Osteoblast (primary cell): ENCODE results near the gene ATIC. TPM values are rescaled to one million over a fixed set of nuclear protein-coding genes. Genes with fewer than 3 reads are reported as not detected.

Source experiments
- DNase-seq: peaks from one replicate; pipeline ENCODE4 v3.0.0; 2011; ENCODE audit warnings: low spot score, mixed read lengths; ENCODE audit not compliant: insufficient read length; ENCODE audit errors: missing footprints
- H2AFZ ChIP-seq: 2 replicates; pipeline ENCODE4 v1.6.0; 2011; ENCODE audit warnings: mild to moderate bottlenecking, low read length
- H3K27ac ChIP-seq: 2 replicates; pipeline ENCODE4 v1.5.1; 2011; ENCODE audit warnings: mild to moderate bottlenecking, low read depth, low read length, moderate library complexity
- H3K27me3 ChIP-seq: 2 replicates; pipeline ENCODE4 v1.6.0; 2012; ENCODE audit warnings: mild to moderate bottlenecking, control low read depth, inconsistent platforms, low read length, moderate library complexity; ENCODE audit not compliant: insufficient read depth
- H3K36me3 ChIP-seq: 2 replicates; pipeline ENCODE4 v1.5.1; 2011; ENCODE audit warnings: mild to moderate bottlenecking, low read length, control low read depth, moderate library complexity; ENCODE audit not compliant: insufficient read depth
- H3K4me1 ChIP-seq: 2 replicates; pipeline ENCODE4 v1.5.1; 2011; ENCODE audit warnings: mild to moderate bottlenecking, low read length, control low read depth, moderate library complexity; ENCODE audit not compliant: insufficient read depth
- H3K4me2 ChIP-seq: 2 replicates; pipeline ENCODE4 v1.6.0; 2011; ENCODE audit warnings: mild to moderate bottlenecking, low read length; ENCODE audit not compliant: insufficient read depth
- H3K4me3 ChIP-seq: fragments of 200-600 bp; sonication (generic); 3 replicates; pipeline ENCODE4 v1.5.1; 2012; ENCODE audit warnings: mild to moderate bottlenecking, low read length, inconsistent platforms; ENCODE audit not compliant: insufficient read depth
- H3K79me2 ChIP-seq: 2 replicates; pipeline ENCODE4 v1.6.0; 2012; ENCODE audit warnings: mild to moderate bottlenecking, low read length, control low read depth, inconsistent platforms; ENCODE audit not compliant: insufficient read depth
- H3K9me3 ChIP-seq: 2 replicates; pipeline ENCODE4 v1.5.1; 2011; ENCODE audit warnings: low read depth, low read length, control low read depth
- H4K20me1 ChIP-seq: 2 replicates; pipeline ENCODE4 v1.6.0; 2012; ENCODE audit warnings: mild to moderate bottlenecking, low read length, control low read depth; ENCODE audit not compliant: insufficient read depth
- total RNA-seq: library from RNA; depleted of rRNA; stranded (reverse); fragments of >200 nt; gene quantifications from 2 replicates; pipeline ENCODE4 v1.2.3, GENCODE V29; 2012
- TF ChIP-seq, protein P1 (sequence below): IDR thresholded peaks from 2 replicates; pipeline ENCODE4 v1.5.1; 2011; ENCODE audit warnings: mild to moderate bottlenecking, low read depth, low read length, moderate library complexity; ENCODE audit errors: extremely low read depth

ATIC gene
- total RNA-seq, 1 donor, result 17.7 TPM

DNA sequence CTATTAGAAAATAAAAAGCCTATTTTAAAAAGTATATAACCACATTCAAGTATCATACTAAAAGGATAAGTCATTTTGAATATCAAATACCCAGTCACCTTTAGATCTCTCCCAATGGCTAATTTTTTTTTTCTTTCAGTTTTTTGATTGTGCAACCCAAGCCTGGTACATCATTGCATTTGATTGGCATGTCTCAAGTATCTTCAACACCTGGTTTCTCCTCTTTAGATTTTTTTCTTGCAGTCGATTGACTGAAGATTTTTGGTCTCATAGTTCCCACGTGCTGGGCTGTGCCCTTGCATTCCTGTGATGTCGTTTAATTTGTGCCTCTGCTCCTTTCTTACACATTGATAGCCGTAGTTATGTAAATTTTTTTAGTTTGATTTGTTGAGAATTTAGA is 40.7 kb downstream of the ATIC start:
- Histone ChIP-seq H3K36me3 (peaks cover 30% of the 10 kb centered on the region), H3K4me2 (no peak overlapping the region), H3K79me2 (no peaks in the 10 kb centered on the region), H4K20me1 (peaks cover 3% of the 10 kb centered on the region), H3K9me3 (no peaks in the 10 kb centered on the region), H2AFZ (no peak overlapping the region), H3K27ac (no peak overlapping the region), H3K4me3 (no peak overlapping the region), H3K4me1 (peaks cover 4% of the 10 kb centered on the region), H3K27me3 (no peaks in the 10 kb centered on the region)
- peak; percentile 25 for DNase-seq
- TF ChIP-seq, protein P1, sequence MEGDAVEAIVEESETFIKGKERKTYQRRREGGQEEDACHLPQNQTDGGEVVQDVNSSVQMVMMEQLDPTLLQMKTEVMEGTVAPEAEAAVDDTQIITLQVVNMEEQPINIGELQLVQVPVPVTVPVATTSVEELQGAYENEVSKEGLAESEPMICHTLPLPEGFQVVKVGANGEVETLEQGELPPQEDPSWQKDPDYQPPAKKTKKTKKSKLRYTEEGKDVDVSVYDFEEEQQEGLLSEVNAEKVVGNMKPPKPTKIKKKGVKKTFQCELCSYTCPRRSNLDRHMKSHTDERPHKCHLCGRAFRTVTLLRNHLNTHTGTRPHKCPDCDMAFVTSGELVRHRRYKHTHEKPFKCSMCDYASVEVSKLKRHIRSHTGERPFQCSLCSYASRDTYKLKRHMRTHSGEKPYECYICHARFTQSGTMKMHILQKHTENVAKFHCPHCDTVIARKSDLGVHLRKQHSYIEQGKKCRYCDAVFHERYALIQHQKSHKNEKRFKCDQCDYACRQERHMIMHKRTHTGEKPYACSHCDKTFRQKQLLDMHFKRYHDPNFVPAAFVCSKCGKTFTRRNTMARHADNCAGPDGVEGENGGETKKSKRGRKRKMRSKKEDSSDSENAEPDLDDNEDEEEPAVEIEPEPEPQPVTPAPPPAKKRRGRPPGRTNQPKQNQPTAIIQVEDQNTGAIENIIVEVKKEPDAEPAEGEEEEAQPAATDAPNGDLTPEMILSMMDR, result no peak

DNA sequence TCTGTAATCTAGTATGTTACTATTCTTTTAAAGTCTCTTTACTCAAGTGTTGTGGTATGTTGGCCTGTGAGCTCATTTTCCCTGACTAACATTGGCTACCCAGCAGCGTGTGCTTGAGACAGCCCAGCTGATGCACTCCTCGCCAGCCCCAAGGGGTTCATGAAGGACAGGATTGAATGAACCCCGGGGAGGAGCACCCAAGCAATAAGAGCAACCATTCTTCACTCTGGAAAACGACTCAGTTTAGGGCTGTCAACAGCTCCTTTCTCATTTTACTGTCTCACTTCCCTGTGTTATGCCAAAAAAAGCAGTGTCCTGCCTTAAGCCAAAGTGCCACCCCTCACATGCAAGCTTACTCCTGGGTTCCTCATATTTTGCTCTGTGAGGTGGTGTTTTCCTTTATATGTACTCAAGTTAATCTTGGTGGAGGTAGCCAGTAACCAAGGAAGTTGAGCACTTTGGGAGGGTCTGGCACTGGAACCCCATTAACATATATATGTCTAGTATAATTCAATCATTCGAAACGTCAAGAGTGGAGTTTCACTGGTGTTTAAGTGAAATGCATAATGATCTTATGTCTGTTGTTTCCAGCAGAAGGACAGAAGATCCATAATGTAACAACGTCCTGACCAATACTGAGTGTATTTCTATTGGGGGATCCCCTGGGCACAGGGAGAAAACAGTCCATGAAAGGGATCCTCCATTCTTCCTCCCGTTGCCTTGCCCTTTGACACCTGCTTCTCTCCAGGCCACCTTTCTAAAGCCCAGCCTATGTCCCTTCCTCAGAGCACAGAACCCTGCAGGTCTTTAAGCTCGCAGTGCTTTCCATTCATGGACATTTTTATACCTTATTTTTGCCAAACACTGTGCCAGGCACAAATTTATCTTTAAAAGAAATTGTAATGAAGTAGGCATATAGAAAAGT is 43.2 kb downstream of the ATIC start:
- Histone ChIP-seq H4K20me1 (peaks cover 12% of the 10 kb centered on the region), H3K79me2 (no peaks in the 10 kb centered on the region), H3K27me3 (no peaks in the 10 kb centered on the region), H3K9me3 (no peaks in the 10 kb centered on the region), H3K4me1 (peaks cover 4% of the 10 kb centered on the region), H3K36me3 (peaks cover 21% of the 10 kb centered on the region), H3K4me3 (no peak overlapping the region), H3K27ac (peak overlapping the region; percentile 5), H3K4me2 (no peak overlapping the region), H2AFZ (no peak overlapping the region)
- peak; percentile 25 for DNase-seq
- TF ChIP-seq, protein P1, result no peak

DNA sequence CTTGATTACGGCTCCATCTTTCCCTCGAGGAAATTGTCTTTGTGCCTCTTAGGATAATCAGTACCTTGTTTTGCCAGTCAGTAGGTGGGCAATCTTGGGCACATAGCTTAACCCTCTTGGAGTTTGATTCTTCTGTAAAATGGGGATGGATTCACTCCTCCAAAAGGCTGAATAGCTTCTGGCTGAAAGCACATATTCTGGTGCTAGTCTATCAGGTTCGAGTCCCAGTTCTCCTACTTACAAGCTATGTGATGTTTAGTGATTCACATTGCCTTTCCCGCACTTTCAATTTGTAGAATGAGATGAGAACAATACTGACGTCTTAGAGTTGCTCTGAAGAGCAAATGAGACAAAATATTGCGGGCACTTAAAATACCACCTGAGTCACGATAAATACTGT is 43.9 kb downstream of the ATIC start:
- Histone ChIP-seq H3K4me1 (peaks cover 4% of the 10 kb centered on the region), H4K20me1 (peaks cover 12% of the 10 kb centered on the region), H3K4me2 (no peak overlapping the region), H3K79me2 (no peaks in the 10 kb centered on the region), H3K36me3 (peaks cover 22% of the 10 kb centered on the region), H3K4me3 (no peak overlapping the region), H3K27me3 (no peaks in the 10 kb centered on the region), H2AFZ (no peak overlapping the region), H3K9me3 (no peaks in the 10 kb centered on the region), H3K27ac (no peak overlapping the region)
- DNase-seq, result no peak
- TF ChIP-seq, protein P1, result no peak

DNA sequence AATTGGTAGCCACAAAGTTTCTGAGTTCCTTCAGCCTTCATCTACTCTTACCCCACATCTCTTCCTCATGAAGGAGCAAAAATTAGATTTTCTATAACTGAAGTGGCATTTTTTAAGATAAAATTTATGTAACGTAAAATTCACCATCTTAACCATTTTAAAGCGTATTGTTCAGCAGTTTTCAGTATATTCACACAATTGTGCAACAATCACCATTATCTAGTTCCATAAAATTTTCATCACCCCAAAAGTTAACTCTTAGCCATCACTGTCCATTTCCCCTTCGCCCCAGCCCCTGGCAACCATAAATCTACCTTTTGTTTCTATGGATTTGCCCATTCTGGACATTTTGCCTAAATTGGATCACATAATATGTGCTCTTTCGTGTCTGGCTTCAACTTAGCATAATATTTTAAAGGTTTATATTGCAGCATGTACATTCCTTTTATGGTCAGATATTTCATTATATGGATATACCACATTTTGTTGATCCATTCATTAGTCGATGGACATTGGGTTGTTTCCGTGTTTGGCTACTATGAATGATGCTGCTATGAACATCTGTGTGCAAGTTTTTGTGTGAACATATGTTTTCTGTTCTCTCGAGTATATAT is 44.6 kb downstream of the ATIC start:
- Histone ChIP-seq H3K27ac (no peak overlapping the region), H3K4me3 (no peak overlapping the region), H3K27me3 (no peaks in the 10 kb centered on the region), H3K36me3 (peaks cover 24% of the 10 kb centered on the region), H2AFZ (no peak overlapping the region), H4K20me1 (peaks cover 16% of the 10 kb centered on the region), H3K79me2 (no peaks in the 10 kb centered on the region), H3K4me1 (peaks cover 4% of the 10 kb centered on the region), H3K9me3 (no peaks in the 10 kb centered on the region), H3K4me2 (no peak overlapping the region)
- TF ChIP-seq, protein P1, result no peak
- no peak for DNase-seq
